ENCODE measurements around the gene CYBB.
"Not testable (repeated sequence)": the region's sequence is repeated elsewhere in the genome, so short reads cannot be mapped to it uniquely, and the experiment has no call there.

CYBB gene

DNA sequence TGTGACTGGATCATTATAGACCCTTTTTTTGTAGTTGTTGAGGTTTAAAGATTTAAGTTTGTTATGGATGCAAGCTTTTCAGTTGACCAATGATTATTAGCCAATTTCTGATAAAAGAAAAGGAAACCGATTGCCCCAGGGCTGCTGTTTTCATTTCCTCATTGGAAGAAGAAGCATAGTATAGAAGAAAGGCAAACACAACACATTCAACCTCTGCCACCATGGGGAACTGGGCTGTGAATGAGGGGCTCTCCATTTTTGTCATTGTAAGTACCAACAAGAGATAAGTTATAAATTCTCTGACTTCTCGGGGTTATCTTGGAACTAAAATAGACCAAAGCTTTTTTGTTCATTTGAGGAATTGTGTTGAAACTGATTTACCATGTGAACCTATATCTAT, at the start of gene CYBB:
TSS of gene CYBB (plus strand) at position 203 of the 400 bp plus-strand sequence. CDS start at position 222, 19 bp downstream.
- in situ Hi-C loops (cut with HindIII; ENCODE audit: low sequenced_read_pairs) = no loop called here

DNA sequence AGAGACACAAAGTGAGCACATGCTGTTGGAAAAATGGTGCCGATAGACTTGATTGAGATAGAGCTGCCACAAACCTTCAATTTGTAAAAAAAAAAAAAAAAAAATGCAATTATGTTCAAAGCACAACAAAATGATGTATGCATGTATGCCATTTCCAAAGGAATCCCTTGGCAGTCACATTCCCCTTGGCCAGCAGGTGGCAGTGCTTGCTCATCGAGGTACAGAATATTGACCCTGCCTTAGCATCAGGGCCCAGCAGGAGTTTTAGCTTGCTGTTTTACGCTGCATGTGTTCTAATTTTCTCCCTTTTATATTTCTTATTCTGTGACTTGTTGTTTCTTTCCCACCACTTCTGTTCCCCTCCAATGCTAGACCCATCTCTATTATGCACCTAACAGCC, 34.5 kb upstream of the CYBB start:
- in situ Hi-C loops (cut with HindIII; ENCODE audit: low sequenced_read_pairs) = no loop called here

DNA sequence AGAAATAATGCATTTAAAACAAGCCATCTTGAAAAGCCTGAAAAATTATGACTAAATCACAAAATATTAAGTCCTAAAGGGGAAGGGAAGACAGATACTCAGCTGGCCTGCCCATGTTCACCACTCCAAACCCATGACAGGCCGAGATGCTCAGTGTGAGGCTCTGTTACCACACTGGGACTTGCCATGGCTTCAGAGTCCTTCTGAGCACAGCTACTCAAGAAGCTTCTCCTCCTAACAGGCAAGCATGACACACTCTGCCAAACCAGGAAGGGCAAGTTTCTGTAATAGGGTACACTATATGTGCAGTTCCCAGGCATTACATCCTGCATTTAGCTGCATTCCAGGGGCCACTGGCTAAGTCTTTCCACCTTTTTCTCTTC, 34.0 kb upstream of the CYBB start:
- in situ Hi-C loops (cut with HindIII; ENCODE audit: low sequenced_read_pairs) = no loop called here

DNA sequence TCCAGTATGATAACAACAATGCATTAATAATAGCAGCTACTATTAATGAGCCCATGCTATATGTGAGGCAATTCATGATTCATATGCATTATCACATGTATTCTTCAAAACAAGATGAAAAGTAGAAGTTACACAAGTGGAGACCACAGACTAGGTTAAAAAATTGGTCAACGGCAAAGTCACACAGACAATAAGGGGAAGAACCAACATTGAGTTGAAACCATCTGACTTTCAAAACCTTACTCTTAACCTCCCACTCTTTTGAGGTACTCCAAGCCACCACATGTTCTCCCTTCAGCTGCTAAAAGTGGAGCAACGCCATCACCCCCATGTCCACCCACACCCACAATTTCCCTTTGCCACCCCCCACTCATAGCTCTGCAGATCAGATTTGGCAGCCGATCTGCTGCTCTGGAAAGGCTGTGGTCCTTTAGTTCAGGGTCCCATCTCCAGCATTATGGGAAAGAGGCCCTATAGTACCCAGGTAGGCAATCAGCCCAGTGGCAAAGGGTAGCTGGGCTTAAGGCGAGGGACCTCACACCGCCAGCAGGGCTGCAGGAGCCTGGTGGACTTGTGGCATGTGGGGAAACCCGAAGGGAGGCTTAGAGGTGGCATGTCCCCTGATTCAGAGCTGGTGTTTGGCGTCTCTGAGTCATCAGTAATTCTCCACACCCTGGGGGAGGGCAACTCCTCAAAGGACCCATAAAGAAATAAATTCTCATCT, 33.5 kb upstream of the CYBB start:
- in situ Hi-C loops (cut with HindIII; ENCODE audit: low sequenced_read_pairs) = no loop called here

DNA sequence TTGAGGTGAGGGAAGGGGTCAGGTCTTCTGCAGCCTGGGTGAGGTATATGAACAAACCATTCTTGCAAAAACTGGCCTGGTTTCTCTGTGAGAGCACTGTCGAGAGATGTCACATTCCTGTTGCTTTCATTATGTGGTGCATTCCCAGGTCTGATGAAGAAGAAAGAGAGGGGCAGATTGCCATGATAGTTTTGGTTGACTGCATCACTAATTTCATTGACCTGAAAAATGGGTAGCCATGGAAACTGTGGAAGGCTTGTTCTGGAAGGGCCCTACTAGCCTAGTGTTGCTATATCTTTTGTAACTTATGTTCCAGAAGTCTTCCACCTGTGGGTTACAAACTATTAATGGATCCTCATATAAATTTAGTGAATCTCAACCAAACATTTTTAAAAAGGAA, 32.9 kb upstream of the CYBB start:
- in situ Hi-C loops (cut with HindIII; ENCODE audit: low sequenced_read_pairs) = no loop called here

DNA sequence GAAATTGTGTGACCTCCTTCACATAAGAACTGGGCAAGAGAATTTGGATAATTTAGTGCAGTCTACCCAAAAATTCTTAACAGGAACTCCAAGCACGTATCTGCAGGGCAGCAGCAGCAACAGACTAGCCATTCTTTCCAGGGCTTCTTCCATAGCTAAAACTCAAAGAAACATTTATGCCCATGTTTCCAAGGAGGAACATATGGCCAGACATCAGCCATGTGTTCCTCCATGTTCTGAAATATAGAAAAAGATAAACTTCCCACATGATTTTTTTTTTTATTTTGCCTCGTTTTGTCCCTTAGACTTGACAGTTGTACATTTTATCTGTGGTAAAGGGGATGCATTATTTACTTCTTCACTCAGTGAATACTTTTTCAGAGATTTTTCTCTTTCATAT, 27.6 kb upstream of the CYBB start:
- in situ Hi-C loops (cut with HindIII; ENCODE audit: low sequenced_read_pairs) = no loop called here

DNA sequence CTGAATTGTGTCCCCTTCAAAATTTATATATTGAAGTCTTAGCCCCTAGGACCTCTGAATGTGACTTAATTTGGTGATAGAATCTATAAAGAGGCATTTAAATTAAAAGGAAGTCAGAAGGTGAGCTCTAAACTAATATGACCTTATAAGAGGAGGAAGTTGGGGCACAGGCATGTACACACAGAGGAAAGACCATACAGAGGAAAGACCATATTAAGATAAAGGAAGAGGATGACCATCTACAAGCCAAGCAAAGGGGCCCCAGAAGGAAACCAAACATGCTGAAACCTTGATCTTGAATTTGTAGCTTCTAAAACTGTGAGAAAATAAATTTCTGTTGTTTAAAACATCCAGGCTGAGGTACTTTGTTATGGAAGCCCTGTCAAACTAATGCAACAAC, 26.9 kb upstream of the CYBB start:
- in situ Hi-C loops (cut with HindIII; ENCODE audit: low sequenced_read_pairs) = no loop called here

DNA sequence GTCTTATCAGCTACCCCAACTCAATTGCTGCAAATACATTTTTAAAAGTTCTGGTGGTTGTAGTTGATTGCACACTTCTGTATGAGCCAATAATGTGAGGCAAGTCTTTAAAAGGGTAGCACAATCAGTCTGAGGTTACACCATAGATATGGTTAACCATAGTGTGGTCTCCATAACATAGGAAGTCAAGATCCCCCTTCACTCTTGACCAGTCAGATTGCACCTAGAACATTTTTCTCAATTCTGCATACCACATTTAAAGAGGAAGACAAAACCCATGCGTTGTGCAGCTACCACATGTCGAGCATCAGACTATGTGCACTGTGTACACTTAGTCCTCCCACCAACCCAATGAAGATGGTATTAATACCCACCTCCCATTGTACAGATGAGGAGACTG, 26.5 kb upstream of the CYBB start:
- in situ Hi-C loops (cut with HindIII; ENCODE audit: low sequenced_read_pairs) = no loop called here

DNA sequence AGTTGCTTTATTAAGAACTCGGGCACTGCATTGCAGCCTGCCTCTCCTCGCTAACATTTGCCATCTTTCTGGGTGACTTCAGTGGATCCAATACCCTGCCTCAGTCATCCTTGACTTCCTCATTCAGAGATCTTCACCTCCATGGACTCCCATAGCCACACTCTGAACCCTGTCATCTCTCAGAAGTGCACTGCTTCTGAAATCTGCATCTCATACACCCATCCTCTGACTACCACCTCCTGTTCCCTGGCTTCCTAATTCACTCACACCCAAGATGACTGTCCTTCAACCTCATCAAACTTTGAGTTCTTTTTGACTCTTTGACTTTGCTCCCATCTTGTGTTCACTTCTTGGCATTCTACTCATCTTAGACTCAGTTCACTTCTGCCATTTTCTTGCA, 25.3 kb upstream of the CYBB start:
- in situ Hi-C loops (cut with HindIII; ENCODE audit: low sequenced_read_pairs) = no loop called here

DNA sequence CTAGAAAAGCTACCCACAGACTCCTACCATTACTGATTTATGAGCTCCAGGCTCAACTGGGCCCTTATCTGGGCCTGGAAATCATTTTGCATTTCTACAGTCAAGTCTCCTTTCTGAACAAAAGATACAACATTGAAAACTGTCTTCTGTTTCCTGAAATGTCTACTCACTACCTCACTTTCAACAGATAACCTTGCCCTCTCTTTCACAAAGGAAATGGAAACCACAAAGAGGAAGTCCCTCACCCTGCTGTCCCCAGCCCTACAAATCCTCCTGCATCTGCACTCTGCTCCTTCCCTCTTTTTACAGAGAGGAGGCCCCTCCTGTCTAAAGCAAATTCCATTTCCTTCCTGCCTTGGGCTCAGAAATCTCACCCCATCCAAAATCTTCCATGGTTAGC, 24.8 kb upstream of the CYBB start:
- in situ Hi-C loops (cut with HindIII; ENCODE audit: low sequenced_read_pairs) = no loop called here

DNA sequence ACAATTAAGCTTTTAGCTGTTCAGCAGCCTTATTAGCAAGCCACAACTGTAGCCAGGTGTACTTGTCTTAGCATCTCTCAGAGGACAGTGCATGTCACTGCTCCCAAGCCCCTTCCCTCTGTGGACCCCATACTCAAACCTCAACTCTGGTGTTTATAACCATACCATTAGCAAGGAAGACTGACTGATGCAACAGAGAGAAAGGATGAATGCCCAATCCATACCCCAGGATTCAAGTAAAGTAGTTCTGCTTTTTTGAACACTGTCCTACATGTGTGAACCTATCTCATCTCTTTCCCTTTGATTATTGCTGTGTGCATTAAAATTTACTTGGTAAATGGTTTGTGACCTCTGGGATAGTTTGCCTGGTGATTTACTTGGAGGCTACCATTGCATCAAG, 22.8 kb upstream of the CYBB start:
- in situ Hi-C loops (cut with HindIII; ENCODE audit: low sequenced_read_pairs) = no loop called here

DNA sequence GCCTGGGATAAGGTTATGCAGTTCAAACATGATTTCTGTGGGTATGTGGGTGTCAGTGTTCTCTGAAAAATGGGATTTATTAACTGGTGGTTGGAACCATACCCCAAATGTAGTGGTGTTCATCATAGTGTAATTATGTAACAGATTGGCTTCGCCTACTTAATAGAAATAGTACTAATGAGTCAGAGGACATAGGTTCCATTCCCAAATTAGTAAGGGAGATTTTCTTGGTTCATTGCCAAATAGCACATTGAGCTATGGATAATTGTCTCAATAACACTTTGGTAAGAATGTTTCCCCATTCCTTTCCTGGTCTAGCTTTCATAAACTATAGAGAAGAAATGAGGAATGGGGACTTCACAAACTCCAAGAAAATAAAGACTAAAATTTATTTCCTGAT, 20.5 kb upstream of the CYBB start:
- in situ Hi-C loops (cut with HindIII; ENCODE audit: low sequenced_read_pairs) = no loop called here

DNA sequence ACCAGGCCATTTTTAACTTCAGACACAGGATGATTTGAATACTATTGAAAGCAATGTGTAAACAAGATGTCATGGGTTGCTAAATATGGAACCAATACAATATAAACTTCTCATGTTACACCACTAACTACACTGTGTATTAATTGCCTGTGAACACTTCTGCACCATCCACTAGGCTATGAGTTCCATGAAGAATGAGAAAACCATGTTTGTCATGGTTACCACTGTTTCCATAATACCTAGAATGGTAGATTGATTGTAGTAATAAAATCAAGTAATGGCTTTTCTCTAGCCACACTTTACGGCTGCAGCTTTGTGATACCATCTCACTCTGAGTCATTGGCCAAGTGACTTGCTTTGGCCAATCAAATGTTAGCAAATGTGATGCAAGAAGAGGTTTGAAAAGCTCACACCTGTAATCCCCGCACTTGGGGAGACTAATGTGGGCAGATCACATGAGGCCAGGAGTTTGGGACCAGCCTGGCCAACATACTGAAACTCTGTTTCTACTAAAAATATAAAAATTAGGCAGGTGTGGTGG, 19.9 kb upstream of the CYBB start:
- in situ Hi-C loops (cut with HindIII; ENCODE audit: low sequenced_read_pairs) = no loop called here

DNA sequence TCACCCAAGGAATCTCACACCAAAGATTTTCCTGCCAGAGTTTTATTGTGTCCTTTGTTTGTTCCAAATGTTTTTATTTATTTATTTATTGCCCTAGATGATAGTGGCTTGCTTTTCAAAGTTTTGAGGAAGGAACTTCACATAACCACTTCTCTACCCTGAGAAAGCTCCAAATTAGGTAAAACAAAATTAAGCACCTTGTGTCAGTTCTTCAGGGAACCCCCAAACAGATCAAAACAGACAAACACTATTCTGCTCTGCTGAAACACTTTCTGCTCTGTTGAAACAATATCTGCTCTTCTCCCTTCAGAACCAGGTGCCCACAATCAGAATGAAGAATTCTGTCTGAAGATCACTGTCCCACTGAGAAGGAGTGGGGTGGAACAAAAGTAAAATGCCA, 16.5 kb upstream of the CYBB start:
- in situ Hi-C loops (cut with HindIII; ENCODE audit: low sequenced_read_pairs) = no loop called here

DNA sequence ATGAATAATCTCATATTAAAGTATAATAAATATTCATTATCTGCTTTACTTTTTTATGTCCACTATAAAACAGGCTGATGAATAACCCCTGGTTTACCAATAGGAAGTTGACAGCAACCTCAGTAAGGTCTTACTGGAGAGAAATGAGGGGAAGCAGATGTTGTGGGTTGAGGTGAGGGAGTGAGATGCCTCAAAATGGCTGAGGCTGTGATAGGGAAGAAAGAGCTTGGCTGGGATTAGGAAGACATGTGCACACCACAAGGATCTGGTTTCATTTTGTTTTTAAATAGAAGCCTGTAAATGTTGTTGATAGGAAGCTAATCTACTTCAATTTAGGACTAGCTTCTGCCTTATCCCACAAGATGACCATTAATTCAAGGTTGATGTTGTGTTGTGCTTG, 14.4 kb upstream of the CYBB start:
- in situ Hi-C loops (cut with HindIII; ENCODE audit: low sequenced_read_pairs) = no loop called here

DNA sequence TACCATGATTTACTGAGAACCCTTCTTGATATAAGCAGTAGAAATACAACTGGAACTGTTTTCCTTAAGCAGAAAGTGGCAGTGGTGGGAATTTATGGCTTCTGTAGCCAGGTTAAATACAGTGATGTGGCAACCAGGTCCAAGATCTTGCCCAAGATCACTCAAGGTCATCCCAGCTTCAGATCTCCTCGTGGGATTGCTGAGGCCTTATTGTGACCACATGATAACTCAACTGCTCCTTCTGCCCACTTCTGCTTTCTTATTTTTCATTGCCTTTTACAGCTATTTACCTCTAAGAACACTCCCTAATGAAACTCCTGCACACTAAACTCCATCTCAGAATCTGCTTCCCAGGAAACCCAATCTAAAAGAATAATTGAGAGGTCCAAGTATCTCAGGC, 12.4 kb upstream of the CYBB start:
- in situ Hi-C loops (cut with HindIII; ENCODE audit: low sequenced_read_pairs) = no loop called here

DNA sequence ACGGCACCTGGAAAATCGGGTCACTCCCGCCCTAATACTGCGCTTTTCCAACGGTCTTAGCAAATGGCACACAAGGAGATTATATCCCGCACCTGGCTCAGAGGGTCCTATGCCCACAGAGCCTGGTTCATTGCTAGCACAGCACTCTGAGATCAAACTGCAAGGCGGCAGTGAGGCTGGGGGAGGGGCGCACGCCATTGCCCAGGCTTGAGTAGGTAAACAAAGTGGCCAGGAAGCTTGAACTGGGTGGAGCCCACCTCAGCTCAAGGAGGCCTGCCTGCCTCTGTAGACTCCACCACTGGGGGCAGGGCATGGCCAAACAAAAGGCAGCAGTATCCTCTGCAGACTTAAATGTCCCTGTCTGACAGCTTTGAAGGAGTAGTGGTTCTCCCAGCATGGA, 11.0 kb upstream of the CYBB start:
- in situ Hi-C loops (cut with HindIII; ENCODE audit: low sequenced_read_pairs) = not testable (repeated sequence)

DNA sequence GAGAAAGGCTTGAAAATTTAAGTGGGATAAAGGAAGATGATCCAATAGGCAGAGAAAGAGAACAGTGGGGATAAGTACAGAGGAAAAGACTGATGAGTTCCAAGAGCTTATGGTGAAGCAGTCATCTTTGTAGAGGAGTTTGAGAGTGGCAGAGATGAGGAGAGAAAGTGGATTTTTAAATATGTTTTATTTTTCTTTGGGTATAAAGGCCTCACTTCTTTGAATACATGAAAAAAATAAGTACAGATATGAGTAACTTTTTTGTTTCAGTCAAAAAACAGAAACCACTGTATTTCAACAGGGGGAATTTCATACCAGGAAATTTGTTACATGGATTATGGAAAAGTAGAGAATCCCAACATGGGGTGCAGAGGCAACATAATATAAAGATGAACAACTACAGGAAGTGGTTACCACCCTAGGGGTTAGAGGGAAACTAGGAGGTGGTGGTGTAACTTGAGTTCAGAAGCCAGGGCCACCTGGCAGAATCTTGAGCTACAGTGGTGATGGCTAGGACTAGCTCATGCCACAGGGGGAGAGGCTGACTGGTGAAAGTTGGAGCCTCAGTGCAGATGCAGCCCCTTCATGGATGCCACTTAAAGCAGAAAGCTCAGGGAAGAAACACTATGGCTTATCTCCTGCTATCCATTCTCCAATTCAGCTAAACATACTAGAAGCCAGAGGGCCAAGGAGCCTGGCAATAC, 3.4 kb upstream of the CYBB start:
- in situ Hi-C loops (cut with HindIII; ENCODE audit: low sequenced_read_pairs) = no loop called here

DNA sequence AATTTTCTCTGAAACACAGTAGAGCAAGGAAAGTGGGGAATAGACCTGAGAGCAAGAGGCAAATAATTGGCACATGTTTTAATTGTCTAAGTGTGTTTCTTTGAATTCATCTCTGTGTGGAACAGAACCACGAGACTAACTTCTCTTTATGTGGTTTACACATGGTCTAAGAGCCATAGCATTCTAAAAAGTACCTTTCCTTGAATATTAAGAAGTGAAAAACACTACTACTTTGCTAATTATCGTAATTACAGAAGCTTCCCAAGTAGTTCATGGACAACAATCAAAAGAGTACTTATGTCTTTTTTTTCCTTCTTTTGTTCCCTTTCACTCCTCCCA, 2.9 kb upstream of the CYBB start:
- in situ Hi-C loops (cut with HindIII; ENCODE audit: low sequenced_read_pairs) = no loop called here

DNA sequence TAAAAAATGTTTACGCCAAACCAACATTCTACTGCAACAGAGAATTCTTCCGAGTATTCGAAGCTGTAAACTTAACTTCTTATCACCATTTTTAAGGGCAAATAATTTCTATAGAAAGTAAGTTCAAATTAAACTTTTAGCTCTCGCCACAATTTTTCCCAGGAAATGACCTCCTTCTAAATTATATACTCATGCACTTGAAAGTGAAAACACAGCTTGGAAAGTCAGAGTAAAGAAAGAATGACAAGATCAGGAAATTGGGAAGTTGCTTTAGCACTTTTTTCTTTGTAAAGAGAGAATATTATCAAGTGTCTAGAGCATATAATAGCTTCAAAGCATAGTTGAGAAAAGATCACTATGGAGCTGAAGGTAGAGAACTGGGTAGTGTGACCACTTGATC, 1.2 kb downstream of the CYBB start:
- in situ Hi-C loops (cut with HindIII; ENCODE audit: low sequenced_read_pairs) = no loop called here

DNA sequence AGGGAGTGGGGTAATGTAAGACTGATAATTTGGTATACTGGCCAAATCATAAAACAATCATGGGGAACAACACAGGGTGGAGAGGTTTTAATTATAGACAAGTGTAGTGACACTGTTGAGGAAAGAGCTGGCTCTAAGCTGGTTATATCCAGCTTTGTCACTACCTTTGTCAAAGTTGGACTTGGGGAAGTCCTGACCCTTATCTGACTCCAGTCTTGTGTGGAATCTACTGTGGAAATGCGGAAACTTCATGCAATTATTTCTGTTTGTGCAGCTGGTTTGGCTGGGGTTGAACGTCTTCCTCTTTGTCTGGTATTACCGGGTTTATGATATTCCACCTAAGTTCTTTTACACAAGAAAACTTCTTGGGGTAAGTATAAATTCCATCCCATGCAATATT, 2.0 kb downstream of the CYBB start:
- in situ Hi-C loops (cut with HindIII; ENCODE audit: low sequenced_read_pairs) = no loop called here

DNA sequence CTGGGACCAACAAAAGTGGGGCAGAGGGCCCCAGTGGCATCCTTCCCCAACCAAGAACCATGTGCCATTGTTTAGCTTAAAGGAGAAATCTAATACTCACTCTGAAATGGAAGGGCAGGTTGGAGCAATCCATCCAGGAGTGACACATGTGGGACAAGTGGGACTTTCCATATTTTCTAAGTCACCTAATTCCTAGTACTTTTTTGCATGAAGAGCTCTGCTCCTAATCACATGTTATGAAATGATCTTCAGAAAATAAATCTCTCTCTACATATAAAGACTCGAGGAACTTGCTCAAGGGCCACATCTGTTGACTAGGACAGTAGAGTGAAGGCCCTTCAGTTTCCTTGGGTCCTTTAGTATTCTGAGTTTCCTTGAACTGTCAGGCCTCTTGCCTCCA, 2.5 kb downstream of the CYBB start:
- in situ Hi-C loops (cut with HindIII; ENCODE audit: low sequenced_read_pairs) = no loop called here

DNA sequence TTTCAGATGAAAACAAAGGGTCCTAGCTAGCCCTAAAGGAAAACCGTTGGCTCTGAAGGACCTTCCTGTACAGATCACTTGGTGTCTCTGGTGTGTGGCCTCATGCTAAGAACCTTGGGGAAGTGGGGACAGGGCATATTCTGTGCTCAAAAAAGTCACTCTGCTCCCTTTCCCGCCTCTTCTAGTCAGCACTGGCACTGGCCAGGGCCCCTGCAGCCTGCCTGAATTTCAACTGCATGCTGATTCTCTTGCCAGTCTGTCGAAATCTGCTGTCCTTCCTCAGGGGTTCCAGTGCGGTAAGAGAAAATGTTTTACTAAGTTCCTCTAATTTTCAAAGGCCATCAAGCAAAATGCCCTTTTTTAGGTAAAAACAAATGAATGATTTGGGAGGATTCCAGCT, 3.4 kb downstream of the CYBB start:
- in situ Hi-C loops (cut with HindIII; ENCODE audit: low sequenced_read_pairs) = no loop called here
